Femur (tissue), 1 donor: ENCODE results near the gene CTNNA2.
A peak's percentile ranks its signal among the peaks of the same experiment; 100 is the strongest.

ENCODE experiments used
- DNase-seq: peaks from one replicate; pipeline ENCODE4 v3.0.0-alpha.2; 2017

Gene CTNNA2

GRCh38 chr2:80461505-80462197, 948.8 kb downstream of the CTNNA2 start:
- DNase-seq, result no peak

GRCh38 chr2:80462654-80463053, 949.8 kb downstream of the CTNNA2 start:
- no peak for DNase-seq

- DNase-seq, result no peak
Measured at GRCh38 chr2:80464275-80464674, 951.4 kb downstream of the CTNNA2 start.

GRCh38 chr2:80467262-80467811, 954.5 kb downstream of the CTNNA2 start:
- DNase-seq, result no peak

- DNase-seq, result no peak
Measured at GRCh38 chr2:80469428-80469827, 956.6 kb downstream of the CTNNA2 start.

GRCh38 chr2:80473069-80473468, 960.2 kb downstream of the CTNNA2 start:
- no peak for DNase-seq

GRCh38 chr2:80473796-80474195, 960.9 kb downstream of the CTNNA2 start:
- peak; percentile 20 for DNase-seq

GRCh38 chr2:80475970-80476369, 963.1 kb downstream of the CTNNA2 start:
- no peak for DNase-seq

GRCh38 chr2:80476535-80477117, 963.8 kb downstream of the CTNNA2 start:
- no peak for DNase-seq

- no peak for DNase-seq
Measured at GRCh38 chr2:80482276-80482675, 969.4 kb downstream of the CTNNA2 start.

- no peak for DNase-seq
Measured at GRCh38 chr2:80489717-80490116, 976.9 kb downstream of the CTNNA2 start.

GRCh38 chr2:80490964-80491363, 978.1 kb downstream of the CTNNA2 start:
- DNase-seq, result no peak

- no peak for DNase-seq
Measured at GRCh38 chr2:80496346-80496745, 983.5 kb downstream of the CTNNA2 start.

- DNase-seq, result no peak
Measured at GRCh38 chr2:80496775-80497174, 983.9 kb downstream of the CTNNA2 start.

GRCh38 chr2:80499095-80499494, 986.2 kb downstream of the CTNNA2 start:
- DNase-seq, result peak; percentile 26

- DNase-seq, result no peak
Measured at GRCh38 chr2:80501874-80502624, 989.2 kb downstream of the CTNNA2 start.

GRCh38 chr2:80506563-80506962, 993.7 kb downstream of the CTNNA2 start:
- no peak for DNase-seq

GRCh38 chr2:80510716-80511115, 997.9 kb downstream of the CTNNA2 start:
- DNase-seq, result no peak

GRCh38 chr2:80515964-80516363, 1003.1 kb downstream of the CTNNA2 start:
- no peak for DNase-seq

GRCh38 chr2:80517316-80517715, 1004.5 kb downstream of the CTNNA2 start:
- no peak for DNase-seq

GRCh38 chr2:80519121-80519643, 1006.3 kb downstream of the CTNNA2 start:
- DNase-seq, result no peak

- no peak for DNase-seq
Measured at GRCh38 chr2:80519699-80520291, 1006.9 kb downstream of the CTNNA2 start.

- DNase-seq, result no peak
Measured at GRCh38 chr2:80525152-80525551, 1012.3 kb downstream of the CTNNA2 start.
